WTC11 (cell line): ENCODE results near the gene ITFG1. TPM values are rescaled to one million over a fixed set of nuclear protein-coding genes. Genes with fewer than 3 reads are reported as not detected.

Source experiments
- ATAC-seq: fragments of 200-7000 bp; cut with Tn5 transposase; 2 replicates; pipeline ENCODE4 v1.10.0; 2021; ENCODE audit warnings: mild to moderate bottlenecking, moderate library complexity
- CTCF ChIA-PET: fragments of 300-600 bp; sonication (Branson Sonifier 250); formaldehyde crosslinking; loops from one replicate; lab custom pipeline; 2021; ENCODE audit warnings: antibody characterized with exemption; lab: Charles Lee
- POLR2A ChIA-PET: fragments of 350-600 bp; sonication (Branson Sonifier 250); formaldehyde crosslinking; loops from one replicate; lab custom pipeline; 2021; ENCODE audit warnings: antibody characterized with exemption; lab: Charles Lee
- DNase-seq: peaks from one replicate; pipeline ENCODE4 v3.0.0; 2021; ENCODE audit warnings: low spot score
- H3K27ac Mint-ChIP-seq: 2 replicates; pipeline ENCODE4 v1.8.0; 2021; ENCODE audit warnings: mixed read lengths
- H3K27me3 Mint-ChIP-seq: 2 replicates; pipeline ENCODE4 v1.8.0; 2021; ENCODE audit warnings: low read depth, mild to moderate bottlenecking, moderate library complexity, mixed read lengths
- H3K36me3 Mint-ChIP-seq: 2 replicates; pipeline ENCODE4 v1.8.0; 2021; ENCODE audit warnings: mixed read lengths
- H3K4me1 Mint-ChIP-seq: 2 replicates; pipeline ENCODE4 v1.8.0; 2022; ENCODE audit warnings: mixed read lengths
- H3K4me3 Mint-ChIP-seq: 2 replicates; pipeline ENCODE4 v1.8.0; 2021; ENCODE audit warnings: mild to moderate bottlenecking, moderate library complexity, mixed read lengths
- H3K9me3 Mint-ChIP-seq: 2 replicates; pipeline ENCODE4 v1.8.0; 2021; ENCODE audit warnings: mixed read lengths
- ATF1 ChIP-seq: sonication (generic); formaldehyde crosslinking; IDR thresholded peaks from 2 replicates; pipeline ENCODE4 v1.8.1; 2023; ENCODE audit warnings: mild to moderate bottlenecking, moderate library complexity, missing genetic modification reagents
- CREB1 ChIP-seq: sonication (generic); formaldehyde crosslinking; IDR thresholded peaks from 2 replicates; pipeline ENCODE4 v1.8.0; 2023; ENCODE audit warnings: mild to moderate bottlenecking, missing genetic modification reagents
- CREM ChIP-seq: sonication (generic); formaldehyde crosslinking; IDR thresholded peaks from 2 replicates; pipeline ENCODE4 v1.8.1; 2022; ENCODE audit warnings: mild to moderate bottlenecking, missing genetic modification reagents, moderate library complexity
- GABPB1 ChIP-seq: sonication (generic); formaldehyde crosslinking; IDR thresholded peaks from 2 replicates; pipeline ENCODE4 v1.8.1; 2023; ENCODE audit warnings: mild to moderate bottlenecking, missing genetic modification reagents
- JAZF1 ChIP-seq: fragments of 250-450 bp; sonication (Bioruptor Pico); IDR thresholded peaks from 2 replicates; pipeline ENCODE4 v1.9.0; 2021; ENCODE audit warnings: moderate library complexity, mild to moderate bottlenecking, inconsistent platforms
- MXD4 ChIP-seq: fragments of 250-450 bp; sonication (Bioruptor Pico); IDR thresholded peaks from 2 replicates; pipeline ENCODE4 v1.8.0; 2021; ENCODE audit warnings: mild to moderate bottlenecking, moderate library complexity, borderline replicate concordance
- NFATC4 ChIP-seq: fragments of 250-450 bp; sonication (Bioruptor Pico); IDR thresholded peaks from 2 replicates; pipeline ENCODE4 v1.9.0; 2021; ENCODE audit warnings: mild to moderate bottlenecking
- NR1H2 ChIP-seq: sonication (generic); formaldehyde crosslinking; IDR thresholded peaks from 2 replicates; pipeline ENCODE4 v1.9.0; 2021; ENCODE audit warnings: mild to moderate bottlenecking, moderate library complexity, missing genetic modification reagents
- TEAD1 ChIP-seq: sonication (generic); formaldehyde crosslinking; IDR thresholded peaks from 2 replicates; pipeline ENCODE4 v1.8.0; 2022; ENCODE audit warnings: mild to moderate bottlenecking, missing genetic modification reagents
- total RNA-seq: library from RNA; stranded (reverse); gene quantifications from 3 replicates; pipeline ENCODE4 v1.2.3, GENCODE V29; 2021
- TF ChIP-seq, protein P1 (sequence below): sonication (generic); formaldehyde crosslinking; IDR thresholded peaks from 2 replicates; pipeline ENCODE4 v1.8.1; 2023; ENCODE audit warnings: mild to moderate bottlenecking, missing genetic modification reagents, moderate library complexity
- TF ChIP-seq, protein P2 (sequence below): sonication (generic); formaldehyde crosslinking; IDR thresholded peaks from 2 replicates; pipeline ENCODE4 v1.8.1; 2022; ENCODE audit warnings: missing genetic modification reagents, borderline replicate concordance
- TF ChIP-seq, protein P3 (sequence below): sonication (generic); formaldehyde crosslinking; IDR thresholded peaks from 2 replicates; pipeline ENCODE4 v1.8.1; 2022; ENCODE audit warnings: mild to moderate bottlenecking, missing genetic modification reagents, moderate library complexity, borderline replicate concordance
- TF ChIP-seq, protein P4 (sequence below): fragments of 250-450 bp; sonication (Bioruptor Pico); IDR thresholded peaks from 2 replicates; pipeline ENCODE4 v1.8.0; 2021; ENCODE audit warnings: mild to moderate bottlenecking
- TF ChIP-seq, protein P5 (sequence below): sonication (generic); formaldehyde crosslinking; IDR thresholded peaks from 2 replicates; pipeline ENCODE4 v1.8.1; 2023; ENCODE audit warnings: mild to moderate bottlenecking, missing genetic modification reagents, borderline replicate concordance
- TF ChIP-seq, protein P6 (sequence below): sonication (generic); formaldehyde crosslinking; IDR thresholded peaks from 2 replicates; pipeline ENCODE4 v1.8.1; 2023; ENCODE audit warnings: mild to moderate bottlenecking, missing genetic modification reagents

The ITFG1 gene
- total RNA-seq, 1 experiment from 2014 or later = 21.1 TPM

DNA sequence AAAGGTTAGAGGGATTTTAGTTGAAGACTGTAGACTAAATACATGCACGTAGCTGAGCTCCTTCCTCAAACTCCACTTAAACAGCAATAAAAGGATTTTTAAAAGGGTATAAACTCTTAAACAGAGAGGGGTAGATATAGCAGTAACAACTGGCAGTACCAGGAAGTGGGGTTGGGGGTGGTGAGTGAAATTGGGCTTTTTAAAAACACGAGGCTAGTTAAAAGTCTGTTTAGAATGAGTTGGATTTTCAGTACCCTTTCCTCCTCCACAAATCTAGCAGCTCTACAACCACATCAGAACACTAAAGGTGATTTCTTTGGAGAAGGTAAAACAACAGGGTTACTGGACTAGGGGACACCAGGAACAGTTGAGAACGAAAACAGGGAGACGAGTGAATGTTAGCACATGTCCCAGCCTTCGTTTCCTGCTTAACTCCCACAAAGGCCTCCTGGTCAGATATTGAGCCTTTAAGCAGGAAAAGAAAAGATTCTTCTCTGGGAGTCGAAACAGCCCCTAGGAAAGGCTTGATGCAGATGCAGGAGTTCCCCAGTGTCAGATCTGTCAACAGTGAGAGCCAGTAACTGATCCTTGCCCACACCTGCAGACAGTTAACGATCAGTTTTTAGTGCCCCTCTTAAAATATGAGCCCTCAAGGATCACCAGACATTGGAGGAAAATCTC is 331.0 kb downstream of the ITFG1 start:
- CTCF ChIA-PET = interaction anchor here (1.2 to 5.1 kb wide), 2 partner anchors 12 to 92 kb away, joined by 3 to 24 read pairs; no protein-coding TSS in a partner anchor

DNA sequence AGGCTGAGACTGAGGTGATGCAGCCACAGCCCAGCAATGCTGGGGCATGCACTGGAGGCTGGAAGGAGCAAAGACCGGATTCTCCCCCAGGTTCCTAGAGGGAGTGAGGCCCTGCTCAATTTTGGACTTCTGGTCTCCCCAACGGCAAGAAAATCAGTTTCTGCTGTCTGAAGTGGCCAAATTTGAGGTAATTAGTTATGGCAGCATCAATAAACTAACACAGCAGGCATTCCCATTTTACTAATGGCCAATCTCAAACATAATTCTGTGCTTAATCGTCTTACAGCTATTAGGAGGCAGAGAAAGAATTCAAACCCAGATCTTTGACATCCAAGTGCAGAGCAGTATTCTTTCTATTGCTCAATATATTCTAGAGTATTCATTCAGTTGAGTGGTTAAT is 333.3 kb downstream of the ITFG1 start:
- TF ChIP-seq, protein P1, sequence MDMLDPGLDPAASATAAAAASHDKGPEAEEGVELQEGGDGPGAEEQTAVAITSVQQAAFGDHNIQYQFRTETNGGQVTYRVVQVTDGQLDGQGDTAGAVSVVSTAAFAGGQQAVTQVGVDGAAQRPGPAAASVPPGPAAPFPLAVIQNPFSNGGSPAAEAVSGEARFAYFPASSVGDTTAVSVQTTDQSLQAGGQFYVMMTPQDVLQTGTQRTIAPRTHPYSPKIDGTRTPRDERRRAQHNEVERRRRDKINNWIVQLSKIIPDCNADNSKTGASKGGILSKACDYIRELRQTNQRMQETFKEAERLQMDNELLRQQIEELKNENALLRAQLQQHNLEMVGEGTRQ = no peak
- peaks cover 5% of the 10 kb centered on the region; the same call in 1 of the 2 replicates for H3K36me3 Mint-ChIP-seq
- no peaks in the 10 kb centered on the region for H3K27me3 Mint-ChIP-seq
- ChIA-PET POLR2A (no interaction called here), CTCF (no interaction called here)
- no peak for ATAC-seq
- DNase-seq = no peak
- H3K4me1 Mint-ChIP-seq = peaks cover 14% of the 10 kb centered on the region
- H3K27ac Mint-ChIP-seq = no peak overlapping the region
- H3K9me3 Mint-ChIP-seq = peaks cover 4% of the 10 kb centered on the region; the same call in 1 of the 2 replicates
- H3K4me3 Mint-ChIP-seq = no peak overlapping the region

More for the DNA sequence above, 331.0 kb downstream of the ITFG1 start:
- POLR2A ChIA-PET = no interaction called here
- ATAC-seq (peak; percentile 67), DNase-seq (no peak)
- Mint-ChIP-seq H3K4me1 (peaks cover 14% of the 10 kb centered on the region), H3K4me3 (no peak overlapping the region), H3K27ac (peak overlapping the region; percentile 90), H3K36me3 (peaks cover 3% of the 10 kb centered on the region; the same call in 1 of the 2 replicates), H3K9me3 (peaks cover 4% of the 10 kb centered on the region; the same call in 1 of the 2 replicates), H3K27me3 (no peaks in the 10 kb centered on the region)
- no peak for TF ChIP-seq MXD4
- TF ChIP-seq, protein P2, sequence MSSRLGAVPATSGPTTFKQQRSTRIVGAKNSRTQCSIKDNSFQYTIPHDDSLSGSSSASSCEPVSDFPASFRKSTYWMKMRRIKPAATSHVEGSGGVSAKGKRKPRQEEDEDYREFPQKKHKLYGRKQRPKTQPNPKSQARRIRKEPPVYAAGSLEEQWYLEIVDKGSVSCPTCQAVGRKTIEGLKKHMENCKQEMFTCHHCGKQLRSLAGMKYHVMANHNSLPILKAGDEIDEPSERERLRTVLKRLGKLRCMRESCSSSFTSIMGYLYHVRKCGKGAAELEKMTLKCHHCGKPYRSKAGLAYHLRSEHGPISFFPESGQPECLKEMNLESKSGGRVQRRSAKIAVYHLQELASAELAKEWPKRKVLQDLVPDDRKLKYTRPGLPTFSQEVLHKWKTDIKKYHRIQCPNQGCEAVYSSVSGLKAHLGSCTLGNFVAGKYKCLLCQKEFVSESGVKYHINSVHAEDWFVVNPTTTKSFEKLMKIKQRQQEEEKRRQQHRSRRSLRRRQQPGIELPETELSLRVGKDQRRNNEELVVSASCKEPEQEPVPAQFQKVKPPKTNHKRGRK = no peak
- TF ChIP-seq, protein P3, sequence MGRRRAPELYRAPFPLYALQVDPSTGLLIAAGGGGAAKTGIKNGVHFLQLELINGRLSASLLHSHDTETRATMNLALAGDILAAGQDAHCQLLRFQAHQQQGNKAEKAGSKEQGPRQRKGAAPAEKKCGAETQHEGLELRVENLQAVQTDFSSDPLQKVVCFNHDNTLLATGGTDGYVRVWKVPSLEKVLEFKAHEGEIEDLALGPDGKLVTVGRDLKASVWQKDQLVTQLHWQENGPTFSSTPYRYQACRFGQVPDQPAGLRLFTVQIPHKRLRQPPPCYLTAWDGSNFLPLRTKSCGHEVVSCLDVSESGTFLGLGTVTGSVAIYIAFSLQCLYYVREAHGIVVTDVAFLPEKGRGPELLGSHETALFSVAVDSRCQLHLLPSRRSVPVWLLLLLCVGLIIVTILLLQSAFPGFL (CRISPR knock-in tag) = no peak
- no peak for TF ChIP-seq NR1H2 (CRISPR knock-in tag)
- TF ChIP-seq ATF1 (CRISPR knock-in tag) = no peak
- no peak for TF ChIP-seq GABPB1
- TF ChIP-seq, protein P4, sequence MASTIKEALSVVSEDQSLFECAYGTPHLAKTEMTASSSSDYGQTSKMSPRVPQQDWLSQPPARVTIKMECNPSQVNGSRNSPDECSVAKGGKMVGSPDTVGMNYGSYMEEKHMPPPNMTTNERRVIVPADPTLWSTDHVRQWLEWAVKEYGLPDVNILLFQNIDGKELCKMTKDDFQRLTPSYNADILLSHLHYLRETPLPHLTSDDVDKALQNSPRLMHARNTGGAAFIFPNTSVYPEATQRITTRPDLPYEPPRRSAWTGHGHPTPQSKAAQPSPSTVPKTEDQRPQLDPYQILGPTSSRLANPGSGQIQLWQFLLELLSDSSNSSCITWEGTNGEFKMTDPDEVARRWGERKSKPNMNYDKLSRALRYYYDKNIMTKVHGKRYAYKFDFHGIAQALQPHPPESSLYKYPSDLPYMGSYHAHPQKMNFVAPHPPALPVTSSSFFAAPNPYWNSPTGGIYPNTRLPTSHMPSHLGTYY (CRISPR knock-in tag) = no peak
- TF ChIP-seq, protein P5, sequence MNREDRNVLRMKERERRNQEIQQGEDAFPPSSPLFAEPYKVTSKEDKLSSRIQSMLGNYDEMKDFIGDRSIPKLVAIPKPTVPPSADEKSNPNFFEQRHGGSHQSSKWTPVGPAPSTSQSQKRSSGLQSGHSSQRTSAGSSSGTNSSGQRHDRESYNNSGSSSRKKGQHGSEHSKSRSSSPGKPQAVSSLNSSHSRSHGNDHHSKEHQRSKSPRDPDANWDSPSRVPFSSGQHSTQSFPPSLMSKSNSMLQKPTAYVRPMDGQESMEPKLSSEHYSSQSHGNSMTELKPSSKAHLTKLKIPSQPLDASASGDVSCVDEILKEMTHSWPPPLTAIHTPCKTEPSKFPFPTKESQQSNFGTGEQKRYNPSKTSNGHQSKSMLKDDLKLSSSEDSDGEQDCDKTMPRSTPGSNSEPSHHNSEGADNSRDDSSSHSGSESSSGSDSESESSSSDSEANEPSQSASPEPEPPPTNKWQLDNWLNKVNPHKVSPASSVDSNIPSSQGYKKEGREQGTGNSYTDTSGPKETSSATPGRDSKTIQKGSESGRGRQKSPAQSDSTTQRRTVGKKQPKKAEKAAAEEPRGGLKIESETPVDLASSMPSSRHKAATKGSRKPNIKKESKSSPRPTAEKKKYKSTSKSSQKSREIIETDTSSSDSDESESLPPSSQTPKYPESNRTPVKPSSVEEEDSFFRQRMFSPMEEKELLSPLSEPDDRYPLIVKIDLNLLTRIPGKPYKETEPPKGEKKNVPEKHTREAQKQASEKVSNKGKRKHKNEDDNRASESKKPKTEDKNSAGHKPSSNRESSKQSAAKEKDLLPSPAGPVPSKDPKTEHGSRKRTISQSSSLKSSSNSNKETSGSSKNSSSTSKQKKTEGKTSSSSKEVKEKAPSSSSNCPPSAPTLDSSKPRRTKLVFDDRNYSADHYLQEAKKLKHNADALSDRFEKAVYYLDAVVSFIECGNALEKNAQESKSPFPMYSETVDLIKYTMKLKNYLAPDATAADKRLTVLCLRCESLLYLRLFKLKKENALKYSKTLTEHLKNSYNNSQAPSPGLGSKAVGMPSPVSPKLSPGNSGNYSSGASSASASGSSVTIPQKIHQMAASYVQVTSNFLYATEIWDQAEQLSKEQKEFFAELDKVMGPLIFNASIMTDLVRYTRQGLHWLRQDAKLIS (CRISPR knock-in tag) = no peak
- TF ChIP-seq, protein P6, sequence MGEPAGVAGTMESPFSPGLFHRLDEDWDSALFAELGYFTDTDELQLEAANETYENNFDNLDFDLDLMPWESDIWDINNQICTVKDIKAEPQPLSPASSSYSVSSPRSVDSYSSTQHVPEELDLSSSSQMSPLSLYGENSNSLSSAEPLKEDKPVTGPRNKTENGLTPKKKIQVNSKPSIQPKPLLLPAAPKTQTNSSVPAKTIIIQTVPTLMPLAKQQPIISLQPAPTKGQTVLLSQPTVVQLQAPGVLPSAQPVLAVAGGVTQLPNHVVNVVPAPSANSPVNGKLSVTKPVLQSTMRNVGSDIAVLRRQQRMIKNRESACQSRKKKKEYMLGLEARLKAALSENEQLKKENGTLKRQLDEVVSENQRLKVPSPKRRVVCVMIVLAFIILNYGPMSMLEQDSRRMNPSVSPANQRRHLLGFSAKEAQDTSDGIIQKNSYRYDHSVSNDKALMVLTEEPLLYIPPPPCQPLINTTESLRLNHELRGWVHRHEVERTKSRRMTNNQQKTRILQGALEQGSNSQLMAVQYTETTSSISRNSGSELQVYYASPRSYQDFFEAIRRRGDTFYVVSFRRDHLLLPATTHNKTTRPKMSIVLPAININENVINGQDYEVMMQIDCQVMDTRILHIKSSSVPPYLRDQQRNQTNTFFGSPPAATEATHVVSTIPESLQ (CRISPR knock-in tag) = no peak
- TF ChIP-seq CREM (CRISPR knock-in tag) = no peak
- TF ChIP-seq JAZF1 (CRISPR knock-in tag) = no peak
- TF ChIP-seq NFATC4 (CRISPR knock-in tag) = no peak
- no peak for TF ChIP-seq CREB1 (CRISPR knock-in tag)
- TF ChIP-seq TEAD1 = no peak
